ENCODE results near the gene DPYSL3.

DPYSL3 gene

DNA sequence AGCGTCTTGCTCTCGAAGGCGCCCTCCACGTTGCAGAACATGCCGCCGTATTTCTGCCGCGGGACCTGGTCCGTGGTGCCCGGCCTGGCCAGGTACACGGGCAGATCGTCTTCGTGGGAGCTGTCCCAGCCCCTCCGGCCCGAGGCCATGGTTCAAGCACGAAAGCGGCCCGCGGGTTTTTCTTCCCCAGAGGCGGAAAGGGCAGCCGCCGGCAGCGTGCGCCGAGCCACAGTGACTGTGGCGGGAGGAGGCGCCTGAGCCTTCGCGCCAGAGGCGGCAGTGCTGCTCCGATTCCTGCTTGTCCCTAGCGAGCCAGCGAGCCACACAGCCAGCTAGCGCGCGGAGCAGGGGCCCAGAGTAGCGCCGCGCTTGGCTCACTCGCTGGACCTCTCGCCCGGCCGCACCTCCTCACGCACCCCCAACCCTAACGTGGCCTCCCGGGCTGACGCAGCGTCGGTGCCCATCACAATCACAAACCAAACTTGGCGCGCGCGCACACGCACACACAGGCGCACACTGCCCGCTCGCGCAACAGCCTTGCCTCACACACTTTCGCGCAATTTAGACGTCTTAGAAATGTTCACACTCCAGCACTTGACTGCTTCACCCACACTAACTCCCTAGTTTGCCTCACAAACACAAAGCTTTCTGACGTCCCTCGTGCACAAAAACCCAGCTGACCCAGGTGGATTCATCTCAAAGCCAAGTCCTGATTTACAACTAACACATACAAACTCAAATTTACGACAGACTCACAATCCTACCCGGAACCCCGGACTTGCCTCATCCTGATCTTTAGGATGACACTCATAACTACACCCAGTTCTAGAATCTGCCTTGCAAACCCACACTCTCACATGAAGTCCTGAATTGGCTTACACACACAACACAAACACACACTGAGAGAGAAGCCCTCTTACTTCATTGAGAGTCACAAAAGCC lies at the start of gene DPYSL3:
TSS of gene DPYSL3 (minus strand) at position 359 of the 942 bp plus-strand sequence. CDS start at position 149, 210 bp downstream.
- no peaks in the 10 kb centered on the region for H4K20me1 ChIP-seq (ENCODE audit: low read depth, low read length)
- H3K4me2 ChIP-seq (ENCODE audit: low read depth, low read length, poor library complexity, severe bottlenecking): no peak within 1 kb of the TSS
- no peak within 1 kb of the TSS for H3K27ac ChIP-seq (ENCODE audit: low read depth, low read length)
- H3K9ac ChIP-seq (ENCODE audit: low read length): no peak within 1 kb of the TSS
- H3K27me3 ChIP-seq (ENCODE audit: low read length): no peaks in the 10 kb centered on the region
- H3K4me3 ChIP-seq (ENCODE audit: insufficient read depth, low read length, poor library complexity, severe bottlenecking): no peak within 1 kb of the TSS
- no peaks in the 10 kb centered on the region for H3K9me2 ChIP-seq (replicated peaks; ENCODE audit: insufficient read depth, low read length)
- no peaks in the 10 kb centered on the region for H3F3A ChIP-seq (ENCODE audit: insufficient read depth)
- H3K36me3 ChIP-seq (ENCODE audit: low read length): no peaks in the 10 kb centered on the region
- no peaks in the 10 kb centered on the region for H3K9me3 ChIP-seq (ENCODE audit: insufficient read depth, low read length)
- no peaks in the 10 kb centered on the region for H3K79me2 ChIP-seq (ENCODE audit: insufficient read depth, low read length)
- no peak within 1 kb of the TSS for H2AFZ ChIP-seq (ENCODE audit: low read depth, low read length, severe bottlenecking)
- TF ChIP-seq CTCF (IDR thresholded peaks at IDR 0.05; ENCODE audit: insufficient read depth, low read length, poor library complexity, severe bottlenecking) (no peak), EZH2phosphoT487 (conservative IDR thresholded peaks at IDR 0.05; ENCODE audit: low read length) (no peak)

DNA sequence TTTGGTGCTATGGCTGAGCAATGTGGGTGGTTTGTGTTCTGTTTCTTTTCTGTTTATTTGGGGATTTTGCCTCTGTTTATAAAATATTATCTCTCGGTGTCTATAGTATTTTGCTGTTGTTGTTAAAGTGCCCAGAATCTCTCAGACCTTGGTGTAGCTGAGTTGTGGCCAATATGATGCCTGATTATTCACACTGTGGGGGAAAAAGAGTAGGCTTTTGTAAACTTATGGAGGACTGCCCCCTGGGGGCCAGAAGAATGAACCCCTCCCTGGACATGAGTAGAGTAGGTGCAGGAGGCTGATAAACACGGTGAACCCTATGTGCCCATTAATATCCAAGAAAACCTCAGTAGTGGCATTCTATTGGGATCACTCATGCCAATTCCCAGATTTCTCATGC lies 49.0 kb upstream of the DPYSL3 start:
- no peaks in the 10 kb centered on the region for H3K27me3 ChIP-seq (ENCODE audit: low read length)
- no peak overlapping the region for H2AFZ ChIP-seq (ENCODE audit: low read depth, low read length, severe bottlenecking)
- no peaks in the 10 kb centered on the region for H3K79me2 ChIP-seq (ENCODE audit: insufficient read depth, low read length)
- H3K4me2 ChIP-seq (ENCODE audit: low read depth, low read length, poor library complexity, severe bottlenecking): no peak overlapping the region
- H3K9ac ChIP-seq (ENCODE audit: low read length): no peak overlapping the region
- no peaks in the 10 kb centered on the region for H3K9me2 ChIP-seq (replicated peaks; ENCODE audit: insufficient read depth, low read length)
- no peaks in the 10 kb centered on the region for H3K36me3 ChIP-seq (ENCODE audit: low read length)
- H3K4me3 ChIP-seq (ENCODE audit: insufficient read depth, low read length, poor library complexity, severe bottlenecking): no peak overlapping the region
- no peaks in the 10 kb centered on the region for H4K20me1 ChIP-seq (ENCODE audit: low read depth, low read length)
- no peaks in the 10 kb centered on the region for H3F3A ChIP-seq (ENCODE audit: insufficient read depth)
- no peaks in the 10 kb centered on the region for H3K9me3 ChIP-seq (ENCODE audit: insufficient read depth, low read length)
- H3K27ac ChIP-seq (ENCODE audit: low read depth, low read length): no peak overlapping the region
- no peak for TF ChIP-seq CTCF (IDR thresholded peaks at IDR 0.05; ENCODE audit: insufficient read depth, low read length, poor library complexity, severe bottlenecking)
- no peak for TF ChIP-seq EZH2phosphoT487 (conservative IDR thresholded peaks at IDR 0.05; ENCODE audit: low read length)

DNA sequence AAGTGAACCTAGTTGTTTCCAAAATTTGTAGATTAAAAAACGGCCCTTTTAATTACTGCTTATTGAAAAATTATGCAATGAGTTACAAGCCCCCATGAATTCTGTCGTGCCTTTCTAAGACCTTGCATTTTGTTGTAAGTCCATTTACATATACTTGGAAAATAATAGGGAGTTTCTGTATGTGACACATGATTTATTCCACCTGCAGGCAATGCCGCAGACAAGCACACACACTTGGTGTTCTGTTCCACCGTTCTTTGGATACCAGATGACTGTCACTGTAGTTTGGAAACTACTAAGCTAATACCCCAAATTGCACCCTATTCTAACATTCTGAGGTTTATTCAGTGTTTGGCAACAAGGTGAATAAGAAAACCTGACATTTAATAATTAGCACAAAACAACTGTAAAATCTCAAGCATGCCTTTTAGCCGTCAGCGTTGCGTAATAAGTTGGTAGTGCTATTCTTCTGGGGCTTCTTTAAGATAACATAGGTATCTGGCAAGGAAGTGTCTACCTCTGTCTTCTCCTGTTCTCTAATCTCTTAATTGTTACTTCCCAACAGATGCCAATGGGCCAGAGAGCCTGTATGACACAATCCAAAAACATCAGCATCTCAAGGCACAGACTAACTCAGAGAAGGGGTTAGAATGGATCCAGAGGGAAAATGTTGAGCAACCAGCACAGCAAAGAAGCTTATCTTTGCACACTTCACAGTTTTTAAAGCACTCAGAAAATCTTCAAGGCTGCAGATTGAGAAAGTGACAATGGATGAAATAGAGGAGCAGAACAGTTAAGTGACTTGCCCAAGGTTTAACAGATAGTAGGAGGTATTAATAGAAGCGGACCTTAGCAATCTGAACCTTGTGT lies 48.2 kb upstream of the DPYSL3 start:
- H3F3A ChIP-seq (ENCODE audit: insufficient read depth): no peaks in the 10 kb centered on the region
- H3K27me3 ChIP-seq (ENCODE audit: low read length): no peaks in the 10 kb centered on the region
- H3K27ac ChIP-seq (ENCODE audit: low read depth, low read length): no peak overlapping the region
- H4K20me1 ChIP-seq (ENCODE audit: low read depth, low read length): no peaks in the 10 kb centered on the region
- H2AFZ ChIP-seq (ENCODE audit: low read depth, low read length, severe bottlenecking): no peak overlapping the region
- H3K9ac ChIP-seq (ENCODE audit: low read length): no peak overlapping the region
- TF ChIP-seq EZH2phosphoT487 (conservative IDR thresholded peaks at IDR 0.05; ENCODE audit: low read length) (no peak), CTCF (IDR thresholded peaks at IDR 0.05; ENCODE audit: insufficient read depth, low read length, poor library complexity, severe bottlenecking) (no peak)
- H3K79me2 ChIP-seq (ENCODE audit: insufficient read depth, low read length): no peaks in the 10 kb centered on the region
- H3K36me3 ChIP-seq (ENCODE audit: low read length): no peaks in the 10 kb centered on the region
- no peak overlapping the region for H3K4me3 ChIP-seq (ENCODE audit: insufficient read depth, low read length, poor library complexity, severe bottlenecking)
- H3K9me3 ChIP-seq (ENCODE audit: insufficient read depth, low read length): no peaks in the 10 kb centered on the region
- H3K4me2 ChIP-seq (ENCODE audit: low read depth, low read length, poor library complexity, severe bottlenecking): no peak overlapping the region
- no peaks in the 10 kb centered on the region for H3K9me2 ChIP-seq (replicated peaks; ENCODE audit: insufficient read depth, low read length)

Measured in SU-DHL-6 (cell line).